GM19468 (cell line): ENCODE data around the gene MDM1.

Experiments
- ATAC-seq: cut with Tn5 transposase; IDR thresholded peaks from one replicate; pipeline ENCODE4 v1.9.1; 2021; ENCODE audit warnings: mild to moderate bottlenecking, moderate library complexity, moderate number of reproducible peaks; ENCODE audit not compliant: unreplicated experiment; ENCODE audit errors: extremely low read depth

Gene MDM1

GRCh38 chr12:68325966-68326365 lies 6.2 kb downstream of the MDM1 start:
- ATAC-seq = no peak

DNA sequence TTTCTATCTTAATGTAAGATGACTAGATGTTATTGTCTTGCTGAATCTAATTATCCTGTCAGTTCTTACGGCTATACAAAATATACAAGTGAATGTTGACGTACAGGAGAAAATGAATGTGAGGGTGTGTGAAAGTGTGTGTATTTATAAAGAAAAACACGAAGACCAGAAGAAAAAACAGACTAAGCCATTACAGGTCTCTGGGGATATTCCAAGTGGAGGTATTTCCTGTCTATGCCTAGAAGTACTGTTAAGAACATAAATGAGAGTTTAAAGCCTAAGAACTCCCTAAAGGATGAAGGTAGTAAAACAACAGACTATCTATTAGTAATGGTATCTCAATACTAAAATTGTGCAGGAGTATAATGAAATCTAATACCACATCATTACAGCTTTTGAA lies 7.6 kb downstream of the MDM1 start:
- ATAC-seq = no peak

DNA sequence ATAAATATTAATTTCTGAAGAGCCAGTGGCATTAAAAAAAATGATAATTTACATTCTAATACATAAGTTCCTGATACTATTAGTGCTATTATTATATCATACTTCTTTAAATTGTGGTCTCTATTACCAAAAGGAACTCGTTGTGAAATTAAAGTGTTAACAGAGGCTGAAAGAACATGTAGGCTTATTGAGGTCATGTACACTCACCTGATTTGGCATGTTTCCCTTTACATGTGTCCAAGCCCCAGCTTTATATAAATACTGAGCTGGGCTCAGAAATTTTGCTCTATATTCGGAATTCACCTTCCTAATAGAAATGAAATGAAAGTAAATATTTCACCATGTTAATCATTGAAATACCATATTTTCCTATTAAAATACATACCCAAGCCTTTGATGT lies 11.0 kb downstream of the MDM1 start:
- ATAC-seq = no peak

DNA sequence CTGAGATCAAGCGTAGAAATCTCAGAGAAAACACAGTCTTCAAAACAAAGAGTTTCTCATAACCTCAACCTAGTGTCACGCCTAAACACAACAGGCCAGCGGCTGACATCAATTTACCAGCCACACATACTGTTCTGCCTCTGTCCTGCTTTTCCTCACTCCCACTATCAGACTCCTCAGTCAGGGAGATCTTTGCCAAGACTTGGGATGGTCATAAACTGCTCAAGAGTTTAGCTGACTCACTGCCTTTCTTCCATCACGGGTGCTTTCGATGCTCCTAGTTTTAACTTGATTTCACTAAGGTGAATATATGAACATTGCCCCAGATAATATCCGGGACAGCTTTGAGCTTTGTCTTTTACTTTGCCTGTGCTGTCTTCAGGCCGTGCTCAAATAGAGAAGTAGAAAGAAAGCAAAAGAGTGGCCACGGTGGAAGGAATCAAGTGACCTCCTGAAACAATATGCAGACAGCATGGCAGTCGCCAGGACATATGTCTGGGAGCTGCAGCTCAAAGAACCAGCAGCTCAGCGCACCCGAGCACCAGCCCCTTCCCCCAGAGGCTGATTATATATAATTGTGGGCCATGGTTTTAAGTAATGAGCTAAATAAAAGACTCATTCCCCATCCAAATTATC lies 12.1 kb downstream of the MDM1 start:
- no peak for ATAC-seq

GRCh38 chr12:68317047-68317667 lies 15.0 kb downstream of the MDM1 start:
- ATAC-seq = no peak

DNA sequence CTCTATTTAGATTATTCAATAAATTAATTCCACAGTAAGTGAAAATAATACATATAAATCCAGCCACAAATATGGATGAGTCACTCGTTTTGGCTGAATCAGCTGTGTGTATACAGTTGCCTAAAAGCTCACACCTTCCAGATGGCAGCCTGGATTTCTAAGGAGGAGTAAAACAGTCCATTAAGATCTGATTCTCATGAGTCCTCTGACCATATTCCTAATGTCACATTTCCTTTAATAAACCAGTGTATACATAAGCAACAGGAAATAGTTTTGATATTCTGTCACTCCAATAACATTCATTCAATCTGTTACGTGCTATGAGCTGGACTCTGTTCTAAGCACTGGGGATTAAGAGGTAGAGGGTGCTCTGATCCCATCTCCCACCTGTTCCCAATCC lies 21.8 kb downstream of the MDM1 start:
- no peak for ATAC-seq

- ATAC-seq = no peak
Observed at GRCh38 chr12:68306564-68306963, 25.6 kb downstream of the MDM1 start.

GRCh38 chr12:68305278-68305677 lies 26.9 kb downstream of the MDM1 start:
- ATAC-seq = no peak

DNA sequence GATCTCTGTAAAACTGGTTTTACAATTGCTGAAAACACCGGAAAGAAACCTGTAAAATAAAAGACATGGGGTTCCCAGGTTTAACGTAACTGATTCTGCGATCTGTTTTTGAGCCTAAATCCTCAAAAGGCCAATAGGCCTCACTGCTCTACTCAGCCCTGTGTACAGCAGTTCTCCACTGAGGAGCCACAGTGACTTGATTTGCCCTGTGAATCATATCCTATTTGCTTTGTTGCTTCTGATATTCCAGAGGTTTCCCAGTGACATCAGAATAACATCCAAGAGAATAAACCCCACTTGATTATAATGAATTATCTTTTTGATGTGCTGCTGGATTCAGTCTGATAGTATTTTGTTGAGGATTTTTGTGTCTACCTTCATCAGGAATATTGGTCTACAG lies 27.5 kb downstream of the MDM1 start:
- ATAC-seq = no peak

GRCh38 chr12:68303850-68304249 lies 28.3 kb downstream of the MDM1 start:
- no peak for ATAC-seq

DNA sequence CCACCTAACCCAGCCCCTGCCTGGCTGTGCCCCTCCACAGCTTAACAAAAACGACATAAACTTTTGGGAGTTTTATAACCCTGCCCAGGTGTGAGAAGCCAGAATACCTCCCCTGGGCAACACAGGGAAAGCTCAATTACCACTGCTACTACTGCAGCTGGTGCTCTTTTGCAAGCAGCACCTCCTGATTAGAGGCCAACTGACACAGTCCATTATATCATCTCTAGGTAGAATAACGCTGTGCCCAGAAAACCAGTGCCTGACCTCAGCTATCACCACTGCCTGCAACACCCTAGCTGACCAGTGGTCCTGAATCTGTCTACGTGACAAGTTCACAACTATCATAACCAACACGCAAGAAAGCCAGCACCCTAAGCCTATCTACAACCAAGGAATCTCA lies 34.2 kb downstream of the MDM1 start:
- no peak for ATAC-seq

- ATAC-seq = no peak
Observed at GRCh38 chr12:68294251-68294650, 37.9 kb downstream of the MDM1 start.

DNA sequence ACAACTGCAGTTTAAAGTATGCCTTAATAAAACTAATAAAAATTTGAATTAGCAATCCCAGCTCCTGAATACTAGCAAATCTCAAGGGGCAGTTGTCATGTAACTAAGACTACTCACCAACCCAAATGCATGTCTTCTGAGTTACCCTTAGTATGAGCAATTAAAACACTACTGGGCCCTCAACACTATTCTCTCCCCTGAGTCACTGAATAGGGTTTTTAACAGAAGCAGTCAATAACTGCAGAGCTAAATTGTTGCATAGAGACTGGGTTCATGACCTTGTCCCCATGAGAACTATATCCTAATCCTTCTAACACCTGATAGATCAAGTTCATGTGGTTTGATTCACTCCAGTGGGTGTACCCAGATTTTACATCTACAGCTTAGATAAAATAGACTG lies 38.8 kb downstream of the MDM1 start:
- ATAC-seq = no peak

- ATAC-seq = no peak
Observed at GRCh38 chr12:68292151-68292943, 39.8 kb downstream of the MDM1 start.

DNA sequence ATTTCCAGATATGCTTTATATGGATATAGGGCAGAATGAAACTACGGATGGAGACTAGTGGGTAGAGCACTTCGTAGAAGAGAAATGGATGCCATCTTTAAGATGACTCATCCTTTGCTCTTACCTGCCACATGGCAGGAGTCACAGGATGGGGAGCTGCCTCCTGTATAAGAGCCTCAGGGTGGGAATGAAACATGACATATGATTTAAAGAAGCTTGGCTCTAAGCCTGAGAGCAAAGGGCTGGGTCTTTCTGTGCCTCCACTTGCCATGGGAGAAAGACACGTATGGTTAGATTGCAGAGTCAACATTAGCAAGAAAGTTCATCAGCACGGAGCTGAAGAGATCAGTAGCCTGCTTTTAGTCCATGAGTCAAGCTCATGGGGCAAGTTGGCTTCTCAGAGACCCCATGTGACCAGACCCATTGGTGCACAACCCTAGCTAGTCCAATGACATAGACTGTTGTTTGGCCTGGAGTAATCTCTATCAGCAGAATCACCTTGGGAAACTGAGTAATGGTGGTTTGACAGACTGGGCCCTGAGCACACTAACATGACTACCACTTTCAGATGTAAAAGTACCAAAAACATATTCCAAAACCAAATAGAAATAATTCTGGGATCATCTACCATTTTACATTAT lies 40.6 kb downstream of the MDM1 start:
- no peak for ATAC-seq

GRCh38 chr12:68290126-68290525 lies 42.0 kb downstream of the MDM1 start:
- ATAC-seq = peak; percentile 68

GRCh38 chr12:68287106-68287505 lies 45.1 kb downstream of the MDM1 start:
- no peak for ATAC-seq

DNA sequence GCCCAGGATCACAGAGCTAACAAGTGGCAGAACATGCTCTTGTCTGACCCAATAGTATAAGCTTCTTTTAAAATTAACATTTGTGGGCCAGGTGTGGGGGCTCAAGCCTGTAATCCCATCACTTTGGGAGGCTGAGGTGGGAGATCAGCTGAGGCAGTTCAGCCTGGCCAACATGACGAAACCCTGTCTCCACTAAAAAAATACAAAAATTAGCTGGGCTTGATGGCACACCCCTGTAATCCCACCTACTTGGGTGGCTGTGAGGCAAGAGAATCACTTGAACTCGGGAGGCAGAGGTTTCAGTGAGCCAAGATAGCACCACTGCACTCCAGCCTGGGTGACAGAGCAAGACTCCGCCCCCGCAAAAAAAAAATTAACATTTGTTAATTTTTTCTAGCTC lies 45.8 kb downstream of the MDM1 start:
- ATAC-seq = no peak

GRCh38 chr12:68285541-68285940 lies 46.6 kb downstream of the MDM1 start:
- ATAC-seq = no peak

DNA sequence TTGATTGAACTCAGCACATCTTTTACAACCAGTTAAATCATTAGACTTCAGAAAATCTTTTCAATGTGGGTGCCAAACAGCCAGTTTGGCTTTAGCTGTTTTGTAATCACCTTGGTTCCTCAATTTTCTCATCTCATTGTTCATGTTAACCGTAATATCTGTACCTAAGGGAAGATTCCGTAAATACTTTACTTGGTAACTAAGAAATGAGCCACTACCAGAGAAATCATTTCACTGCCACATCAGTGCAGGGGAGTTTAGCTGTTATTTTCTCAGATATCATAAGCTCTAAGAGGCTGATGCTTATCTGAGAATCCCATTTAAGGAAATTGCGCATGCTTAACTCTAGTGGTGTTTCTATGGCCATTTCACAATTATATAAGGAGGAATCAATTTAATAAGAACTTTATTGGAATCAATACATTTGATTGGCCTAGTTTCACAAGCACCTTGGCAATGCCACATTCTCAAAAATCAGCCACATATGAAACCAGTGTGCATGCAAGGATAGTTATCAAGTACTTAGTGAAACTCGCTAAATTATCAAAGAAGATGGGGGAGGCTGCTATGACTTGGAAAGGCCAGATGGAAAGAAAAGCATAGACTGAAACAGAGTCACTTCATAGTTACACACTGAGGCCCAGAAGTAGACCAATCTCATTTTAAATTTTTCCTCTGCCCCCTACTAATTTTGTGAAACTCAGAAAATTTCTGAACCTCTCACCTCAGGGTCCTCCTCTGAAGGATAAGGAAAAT lies 50.7 kb downstream of the MDM1 start:
- ATAC-seq = no peak
